HK-2 (cell line): ENCODE results near the gene ARAP3.
A peak's percentile ranks its signal among the peaks of the same experiment; 100 is the strongest.

Experiments
- DNase-seq: peaks from one replicate; pipeline ENCODE4 v3.0.0-alpha.2; 2018; ENCODE audit not compliant: unreplicated experiment

Gene ARAP3

GRCh38 chr5:141641634-141642267, 40.3 kb downstream of the ARAP3 start:
- DNase-seq: peak; percentile 28

- no peak for DNase-seq
Observed at GRCh38 chr5:141640698-141641097, 41.3 kb downstream of the ARAP3 start.

GRCh38 chr5:141640051-141640415, 42.0 kb downstream of the ARAP3 start:
- DNase-seq: no peak

- no peak for DNase-seq
Observed at GRCh38 chr5:141639357-141640050, 42.5 kb downstream of the ARAP3 start.

GRCh38 chr5:141638771-141639170, 43.3 kb downstream of the ARAP3 start:
- no peak for DNase-seq

GRCh38 chr5:141637767-141638419, 44.1 kb downstream of the ARAP3 start:
- peak; percentile 53 for DNase-seq

- DNase-seq: no peak
Observed at GRCh38 chr5:141637123-141637766, 44.8 kb downstream of the ARAP3 start.

GRCh38 chr5:141636413-141637122, 45.5 kb downstream of the ARAP3 start, which contains the start of the genes HDAC3 and RELL2:
HDAC3 (minus strand) TSS chr5:141636849; CDS start chr5:141636790, 59 bp downstream.
RELL2 (plus strand) TSS chr5:141636997; CDS start chr5:141638226, 1,229 bp downstream.
- DNase-seq: peak; percentile 86

- DNase-seq: no peak
Observed at GRCh38 chr5:141636106-141636412, 46.0 kb downstream of the ARAP3 start.

GRCh38 chr5:141635646-141636045, 46.4 kb downstream of the ARAP3 start:
- no peak for DNase-seq

- no peak for DNase-seq
Observed at GRCh38 chr5:141634720-141635119, 47.3 kb downstream of the ARAP3 start.

GRCh38 chr5:141633871-141634561, 48.0 kb downstream of the ARAP3 start:
- no peak for DNase-seq

GRCh38 chr5:141632650-141633049, 49.4 kb downstream of the ARAP3 start:
- DNase-seq: no peak

GRCh38 chr5:141630570-141631140, 51.4 kb downstream of the ARAP3 start:
- DNase-seq: no peak

- DNase-seq: no peak
Observed at GRCh38 chr5:141628175-141628788, 53.7 kb downstream of the ARAP3 start.

- no peak for DNase-seq
Observed at GRCh38 chr5:141623611-141624010, 58.4 kb downstream of the ARAP3 start.

- no peak for DNase-seq
Observed at GRCh38 chr5:141623186-141623585, 58.8 kb downstream of the ARAP3 start.

GRCh38 chr5:141618804-141619554, 63.1 kb downstream of the ARAP3 start, which contains the start of gene DIAPH1:
DIAPH1 (minus strand) TSS chr5:141619000; CDS start chr5:141618914, 86 bp downstream.
- DNase-seq: peak; percentile 93

- peak; percentile 51 for DNase-seq
Observed at GRCh38 chr5:141618030-141618803, 63.8 kb downstream of the ARAP3 start.
